Measurements from ENCODE around the gene SNRNP48. TPM values are rescaled to one million over a fixed set of nuclear protein-coding genes. Genes with fewer than 3 reads are reported as not detected.

The SNRNP48 gene
- total RNA-seq, 4 donors from 2014 or later, result 7.9 to 12.4 (median 9.7) TPM

DNA sequence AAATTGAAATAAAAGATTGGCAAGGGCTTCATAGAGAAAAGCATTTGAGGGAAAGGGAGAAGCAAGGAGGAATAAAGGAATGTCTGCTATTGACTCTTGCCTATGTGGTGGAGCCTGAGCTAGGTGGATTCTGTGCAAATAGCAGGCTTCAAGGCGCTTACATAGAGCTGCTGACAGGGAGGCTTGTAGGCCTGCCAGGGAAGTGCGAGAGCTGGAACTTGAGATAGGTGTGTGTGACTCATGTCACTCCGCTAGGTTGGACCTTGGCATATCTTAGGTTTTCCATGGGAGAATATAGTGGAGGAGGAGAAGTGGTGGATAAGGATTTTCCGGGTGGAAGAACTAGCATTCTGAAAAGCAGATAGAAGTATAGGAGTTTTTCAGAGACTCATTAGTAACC, 14.0 kb downstream of the SNRNP48 start:
- 68% methylated on average over 4 of the region's 4 CpGs for WGBS
- no peak overlapping the region for H3K27ac ChIP-seq

DNA sequence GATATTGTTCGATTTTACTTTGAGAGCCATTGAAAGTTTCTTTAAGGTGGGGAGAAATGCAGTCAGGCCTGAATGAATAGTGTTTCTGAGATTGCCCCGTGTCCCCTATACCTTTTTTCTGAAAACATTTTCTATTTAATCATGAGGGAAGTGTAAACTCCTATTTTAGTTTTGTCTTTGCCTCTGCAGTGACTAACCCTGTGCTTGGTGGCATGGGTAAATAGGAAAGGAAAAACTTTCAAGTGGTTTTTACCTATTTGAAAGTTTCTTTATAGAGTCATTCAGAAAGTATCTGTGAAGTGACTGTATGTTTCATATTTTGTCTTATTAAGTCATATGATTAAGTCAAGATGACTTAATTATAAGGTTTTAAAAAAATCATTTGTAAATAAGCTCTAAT, 14.5 kb downstream of the SNRNP48 start:
- Histone ChIP-seq H3K27me3 (no peaks in the 10 kb centered on the region), H3K4me3 (no peak overlapping the region), H3K36me3 (peaks cover 92% of the 10 kb centered on the region), H3K27ac (no peak overlapping the region), H3K9me3 (no peaks in the 10 kb centered on the region), H3K4me1 (no peaks in the 10 kb centered on the region)
- WGBS, result 93% methylated on average over 2 of the region's 2 CpGs
- no peak for DNase-seq (ENCODE audit: low spot score in 2 of 2)
- TF ChIP-seq POLR2A (IDR thresholded peaks at IDR 0.05) (no peak), EP300 (IDR thresholded peaks at IDR 0.05) (no peak), POLR2AphosphoS5 (IDR thresholded peaks at IDR 0.05) (no peak)
- TF ChIP-seq, protein P1, sequence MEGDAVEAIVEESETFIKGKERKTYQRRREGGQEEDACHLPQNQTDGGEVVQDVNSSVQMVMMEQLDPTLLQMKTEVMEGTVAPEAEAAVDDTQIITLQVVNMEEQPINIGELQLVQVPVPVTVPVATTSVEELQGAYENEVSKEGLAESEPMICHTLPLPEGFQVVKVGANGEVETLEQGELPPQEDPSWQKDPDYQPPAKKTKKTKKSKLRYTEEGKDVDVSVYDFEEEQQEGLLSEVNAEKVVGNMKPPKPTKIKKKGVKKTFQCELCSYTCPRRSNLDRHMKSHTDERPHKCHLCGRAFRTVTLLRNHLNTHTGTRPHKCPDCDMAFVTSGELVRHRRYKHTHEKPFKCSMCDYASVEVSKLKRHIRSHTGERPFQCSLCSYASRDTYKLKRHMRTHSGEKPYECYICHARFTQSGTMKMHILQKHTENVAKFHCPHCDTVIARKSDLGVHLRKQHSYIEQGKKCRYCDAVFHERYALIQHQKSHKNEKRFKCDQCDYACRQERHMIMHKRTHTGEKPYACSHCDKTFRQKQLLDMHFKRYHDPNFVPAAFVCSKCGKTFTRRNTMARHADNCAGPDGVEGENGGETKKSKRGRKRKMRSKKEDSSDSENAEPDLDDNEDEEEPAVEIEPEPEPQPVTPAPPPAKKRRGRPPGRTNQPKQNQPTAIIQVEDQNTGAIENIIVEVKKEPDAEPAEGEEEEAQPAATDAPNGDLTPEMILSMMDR (IDR thresholded peaks at IDR 0.05), result no peak

More for the DNA sequence above, 14.0 kb downstream of the SNRNP48 start:
- Histone ChIP-seq H3K27me3 (no peaks in the 10 kb centered on the region), H3K4me3 (no peak overlapping the region), H3K4me1 (no peaks in the 10 kb centered on the region), H3K9me3 (no peaks in the 10 kb centered on the region), H3K36me3 (peaks cover 87% of the 10 kb centered on the region)
- no peak for DNase-seq (ENCODE audit: low spot score in 2 of 2)
- TF ChIP-seq EP300 (IDR thresholded peaks at IDR 0.05) (no peak), POLR2A (IDR thresholded peaks at IDR 0.05) (no peak), POLR2AphosphoS5 (IDR thresholded peaks at IDR 0.05) (no peak)
- TF ChIP-seq, protein P1 (IDR thresholded peaks at IDR 0.05), result no peak

DNA sequence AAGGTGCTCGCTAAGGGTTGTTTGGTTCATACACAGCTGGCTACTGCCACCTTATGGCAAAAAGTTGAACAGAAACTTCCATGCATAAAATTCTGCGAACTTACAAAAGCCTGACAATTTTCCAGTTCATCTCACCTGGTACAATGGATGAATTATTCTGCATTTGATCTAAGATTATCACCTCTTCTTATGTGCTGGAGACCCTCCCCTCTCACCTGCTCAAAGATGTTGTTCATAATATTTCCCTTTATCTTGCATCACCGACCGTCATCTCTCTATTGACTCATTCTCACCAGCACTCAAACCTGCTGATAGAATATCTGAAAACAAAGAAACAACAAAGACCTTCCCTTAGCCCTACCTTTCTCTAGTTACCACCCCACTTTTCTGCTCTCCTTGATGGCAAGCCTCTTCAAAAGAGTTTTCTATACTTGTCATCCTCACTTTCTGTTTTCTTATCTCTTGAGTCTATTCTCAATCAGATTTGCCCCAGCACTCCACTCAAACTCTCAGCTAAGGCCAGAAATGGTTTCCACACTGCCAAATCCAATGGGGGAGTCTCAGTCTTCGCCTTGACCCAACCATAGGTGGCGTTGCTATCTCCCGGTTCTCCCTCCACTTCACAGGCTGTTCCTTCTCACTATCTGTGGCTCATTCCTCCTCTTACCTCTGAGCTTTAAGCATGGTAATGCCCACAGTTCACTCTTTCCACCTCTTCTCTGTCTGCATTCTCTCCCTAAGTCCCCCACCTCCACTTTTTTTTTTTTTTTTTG, 25.8 kb downstream of the SNRNP48 start:
- H3K9me3 ChIP-seq, result no peaks in the 10 kb centered on the region
- TF ChIP-seq, protein P1 (IDR thresholded peaks at IDR 0.05), result peak; percentile 59 to 68
- TF ChIP-seq POLR2A (IDR thresholded peaks at IDR 0.05) (no peak), POLR2AphosphoS5 (IDR thresholded peaks at IDR 0.05) (no peak)
- H3K27ac ChIP-seq, result no peak overlapping the region
- 26% methylated on average over 7 of the region's 7 CpGs for WGBS
- no peaks in the 10 kb centered on the region for H3K27me3 ChIP-seq
- H3K4me3 ChIP-seq, result no peak overlapping the region
- no peak for DNase-seq (ENCODE audit: low spot score in 2 of 2)
- H3K4me1 ChIP-seq, result peaks cover 17% of the 10 kb centered on the region
- H3K36me3 ChIP-seq, result peaks cover 23% of the 10 kb centered on the region

DNA sequence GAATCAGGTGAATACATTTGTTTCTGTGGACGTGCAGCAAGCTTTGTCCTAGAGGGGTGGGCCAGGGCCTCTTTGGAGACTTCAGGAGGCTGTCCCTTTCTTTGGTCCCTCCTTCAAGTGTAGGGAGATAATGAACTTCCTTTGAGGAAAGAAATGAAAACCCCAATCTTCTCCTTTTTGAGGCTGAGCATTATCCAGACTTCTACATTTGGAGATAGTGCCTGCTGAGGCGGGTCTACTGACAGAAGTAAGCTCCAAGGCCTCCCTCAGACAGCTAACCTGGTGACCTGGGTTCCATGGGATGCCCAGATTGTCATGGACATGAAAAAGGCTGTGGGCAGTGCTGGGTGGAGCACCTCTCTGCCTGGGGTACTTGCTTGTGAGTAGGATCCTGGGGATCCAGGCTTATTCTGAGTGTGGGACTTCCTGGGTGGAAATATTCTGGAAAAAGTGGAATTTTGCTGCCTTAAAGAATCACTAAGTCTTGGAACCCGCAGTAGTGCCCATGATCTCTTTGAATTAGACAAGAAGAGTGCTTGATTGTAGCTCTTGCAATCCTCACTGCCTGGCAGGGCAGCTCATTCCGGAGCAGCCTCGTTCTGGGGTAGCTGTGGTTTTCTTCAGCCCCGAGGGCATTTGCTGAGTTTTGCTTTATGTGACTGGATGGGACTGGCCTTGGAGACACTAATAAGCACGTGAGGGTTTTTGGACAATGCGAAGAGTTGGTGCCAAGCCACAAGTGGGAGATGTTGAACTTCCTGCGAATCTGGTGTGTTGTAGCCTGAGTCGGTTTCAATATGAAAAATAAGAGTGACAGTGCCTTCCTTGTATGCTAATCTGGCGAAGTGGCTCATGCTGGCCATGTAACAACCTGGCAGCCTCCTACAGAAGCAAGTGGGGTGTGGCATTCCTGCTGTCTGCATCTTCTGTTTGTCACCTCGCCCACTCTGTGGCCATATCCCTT, 28.1 kb downstream of the SNRNP48 start:
- Histone ChIP-seq H3K4me3 (no peak overlapping the region), H3K27me3 (no peaks in the 10 kb centered on the region)
- DNase-seq (ENCODE audit: low spot score in 2 of 2), result peak in 1 of 2 donors; percentile 91

More for the DNA sequence above, 28.1 kb downstream of the SNRNP48 start:
- TF ChIP-seq POLR2AphosphoS5 (IDR thresholded peaks at IDR 0.05), result peak in 1 of 3 donors; percentile 50
- TF ChIP-seq, protein P1 (IDR thresholded peaks at IDR 0.05), result no peak
- TF ChIP-seq POLR2A (IDR thresholded peaks at IDR 0.05), result no peak
- no peak for TF ChIP-seq EP300 (IDR thresholded peaks at IDR 0.05)
- H3K36me3 ChIP-seq, result peaks cover 5% of the 10 kb centered on the region
- peaks cover 17% of the 10 kb centered on the region for H3K4me1 ChIP-seq
- WGBS, result 31% methylated on average over 12 of the region's 12 CpGs
- peak overlapping the region; percentile 64 for H3K27ac ChIP-seq
- H3K9me3 ChIP-seq, result no peaks in the 10 kb centered on the region
